Stimulated activated CD8-positive, alpha-beta memory T cell treated with anti-CD3 and anti-CD28 coated beads, Interleukin-12 subunit alpha, Interleukin-12 subunit beta, amount 100 ng/mL, for 1 hour (primary cell): Measurements from ENCODE around the gene NRXN2.

ENCODE experiments used
- DNase-seq: peaks from one replicate; pipeline ENCODE4 v3.0.0-alpha.2; 2020; ENCODE audit warnings: low read depth

Gene NRXN2

GRCh38 chr11:64649291-64649697, 73.7 kb downstream of the NRXN2 start:
- DNase-seq = no peak

GRCh38 chr11:64648551-64648950, 74.4 kb downstream of the NRXN2 start:
- DNase-seq = no peak

DNA sequence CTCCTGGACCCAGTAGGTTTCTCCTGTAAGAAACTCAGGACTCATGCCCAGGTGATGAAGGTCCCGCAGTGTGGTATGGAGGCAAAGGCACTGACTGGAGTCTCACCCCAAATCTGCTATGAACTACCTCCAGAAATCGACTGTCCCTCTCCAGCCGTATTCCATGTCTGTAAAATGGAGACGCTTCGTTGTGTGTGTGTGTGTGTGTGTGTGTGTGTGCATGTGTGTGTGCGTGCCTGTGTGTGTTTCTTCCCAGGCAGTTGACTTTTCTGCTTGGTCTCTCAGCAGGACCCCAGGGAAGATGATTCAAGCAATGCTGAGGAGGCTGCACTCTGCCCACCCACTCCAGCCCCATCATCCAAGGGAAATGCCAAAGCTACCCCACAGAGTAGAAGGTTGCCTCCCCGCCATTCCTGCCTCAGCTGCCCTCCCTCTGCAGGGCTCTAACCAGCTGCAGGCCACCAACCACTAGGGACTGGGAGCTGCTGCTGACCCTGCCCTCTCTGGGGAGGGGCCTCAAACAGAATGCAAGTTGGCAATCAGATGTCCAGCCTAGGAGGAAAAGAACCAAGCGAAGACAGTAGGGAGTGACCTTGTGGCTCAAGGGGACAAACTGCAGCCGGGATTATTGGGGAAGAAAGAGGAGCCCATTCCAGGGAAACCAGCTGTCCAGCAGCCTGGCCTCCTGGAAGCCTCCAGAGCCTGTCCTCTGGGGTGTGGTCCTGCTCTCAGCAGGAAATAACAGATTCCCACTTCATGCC, 75.8 kb downstream of the NRXN2 start:
- no peak for DNase-seq

DNA sequence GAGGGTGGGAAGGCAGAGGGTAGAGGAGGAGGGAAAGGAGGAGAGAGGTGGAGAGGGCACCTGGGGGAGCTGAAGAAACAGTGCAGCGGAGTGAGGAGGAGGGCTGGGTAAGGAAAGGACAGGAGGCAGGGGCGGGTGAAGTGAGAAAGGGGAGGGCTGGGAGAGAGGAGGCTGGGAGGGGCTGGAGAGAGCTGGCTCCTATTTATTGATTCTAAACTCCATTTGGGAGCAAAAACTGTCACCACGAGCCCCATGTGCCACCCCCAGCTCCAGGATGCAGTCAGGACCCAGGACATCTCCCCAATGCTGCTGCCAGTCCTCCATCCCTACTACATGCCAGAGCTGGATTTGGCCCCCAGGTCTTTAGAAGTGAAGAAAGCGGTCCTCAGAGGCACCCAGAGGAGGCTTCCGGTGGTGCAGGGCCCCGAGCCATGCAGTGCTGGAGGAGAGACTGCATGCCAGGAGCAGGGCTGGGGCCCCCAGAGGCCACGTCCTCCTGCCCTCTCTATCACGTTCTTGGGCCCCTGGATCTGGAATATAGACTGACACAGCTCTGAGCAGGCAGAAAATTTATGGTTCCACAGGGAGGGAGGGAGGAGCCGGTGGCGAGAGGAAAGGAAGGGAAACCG, 78.2 kb downstream of the NRXN2 start:
- DNase-seq = no peak

GRCh38 chr11:64643920-64644646, 78.9 kb downstream of the NRXN2 start:
- DNase-seq = no peak

DNA sequence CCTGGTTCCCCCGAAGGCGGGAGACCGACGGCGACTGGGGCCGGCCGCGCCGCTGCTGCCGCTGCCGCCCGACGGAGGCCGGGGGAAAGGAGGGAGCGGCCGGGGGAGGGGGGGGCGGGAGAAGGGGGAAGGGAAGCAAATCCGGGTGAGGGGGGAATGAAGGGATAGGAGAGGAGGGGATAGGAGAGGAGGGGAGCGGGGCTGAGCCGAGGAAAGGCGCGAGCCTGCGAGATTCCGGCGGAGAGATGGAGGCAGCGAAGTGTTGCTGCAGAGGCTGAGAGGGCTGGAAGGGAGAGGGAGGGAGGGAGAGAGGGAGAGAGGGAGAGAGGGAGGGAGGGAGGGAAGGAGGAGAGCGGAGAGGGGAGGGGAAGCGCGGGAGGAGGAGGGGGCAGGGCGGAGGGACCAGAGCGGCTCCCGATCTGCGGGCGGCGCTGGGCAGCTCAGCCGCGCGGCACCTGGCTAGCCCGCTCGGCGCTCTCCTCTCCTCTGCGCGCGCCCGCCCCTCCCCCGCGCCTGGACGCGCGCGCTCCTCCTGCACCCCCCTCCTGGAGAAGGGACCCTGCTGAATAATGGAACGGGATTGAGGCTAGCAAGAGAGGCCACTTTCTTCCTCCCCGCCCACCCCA, 79.6 kb downstream of the NRXN2 start:
- no peak for DNase-seq

- DNase-seq = no peak
Observed at GRCh38 chr11:64642871-64643255, 80.1 kb downstream of the NRXN2 start.

DNA sequence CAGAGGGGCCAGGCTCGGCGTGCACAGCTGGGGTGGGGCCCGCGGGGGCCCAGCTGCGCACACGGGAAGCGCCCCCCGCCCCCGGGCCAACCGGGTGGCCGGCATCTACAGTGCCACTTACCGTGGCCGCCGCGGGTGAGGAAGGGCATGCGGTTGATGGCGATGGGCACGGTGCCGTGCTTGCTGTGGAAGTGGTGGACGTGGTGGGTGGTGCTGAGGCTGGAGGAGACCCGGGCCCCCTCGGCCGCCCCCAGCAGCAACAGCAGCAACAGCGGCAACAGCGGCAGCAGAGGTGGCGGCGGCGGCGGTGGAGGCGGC, 80.6 kb downstream of the NRXN2 start:
- DNase-seq = no peak

DNA sequence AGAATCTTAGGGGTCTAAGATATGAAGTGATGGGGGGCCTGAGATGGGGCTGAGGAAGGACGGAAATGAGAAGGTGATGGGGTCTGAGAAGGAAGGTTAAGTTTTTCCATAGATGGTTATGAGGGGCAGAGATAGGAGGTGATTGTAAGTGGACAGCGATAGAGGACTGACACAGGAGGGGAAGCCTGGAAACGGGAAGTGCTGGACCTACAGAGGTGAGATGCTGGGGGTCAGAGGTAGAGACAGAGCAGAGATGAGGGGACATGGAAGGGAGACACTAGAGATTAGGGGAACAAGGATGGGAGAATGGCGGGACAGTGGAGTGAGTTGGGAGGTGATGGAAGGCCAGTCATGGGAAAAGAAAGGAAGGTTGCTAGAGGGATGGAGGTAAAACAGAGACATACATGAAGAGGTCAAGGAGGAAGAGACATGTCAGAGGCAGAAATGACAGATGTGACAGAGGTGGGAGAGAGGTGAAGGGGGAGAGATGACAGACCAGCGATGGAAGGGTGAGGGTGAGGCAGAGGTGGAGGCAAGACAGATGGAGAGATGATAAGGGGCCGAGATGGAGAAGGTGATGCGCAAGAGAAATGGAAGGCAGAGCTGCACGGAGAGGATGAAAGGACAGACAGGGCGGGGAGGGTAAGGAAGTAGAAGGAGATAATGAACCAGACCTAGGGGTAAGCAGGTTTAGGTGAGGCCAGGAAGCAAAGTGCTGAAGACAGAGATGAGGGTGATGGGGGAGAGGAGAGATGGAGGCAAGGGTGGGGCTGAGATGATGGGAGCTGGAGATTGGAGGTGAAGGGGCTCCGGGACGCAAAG, 81.2 kb downstream of the NRXN2 start:
- no peak for DNase-seq

DNA sequence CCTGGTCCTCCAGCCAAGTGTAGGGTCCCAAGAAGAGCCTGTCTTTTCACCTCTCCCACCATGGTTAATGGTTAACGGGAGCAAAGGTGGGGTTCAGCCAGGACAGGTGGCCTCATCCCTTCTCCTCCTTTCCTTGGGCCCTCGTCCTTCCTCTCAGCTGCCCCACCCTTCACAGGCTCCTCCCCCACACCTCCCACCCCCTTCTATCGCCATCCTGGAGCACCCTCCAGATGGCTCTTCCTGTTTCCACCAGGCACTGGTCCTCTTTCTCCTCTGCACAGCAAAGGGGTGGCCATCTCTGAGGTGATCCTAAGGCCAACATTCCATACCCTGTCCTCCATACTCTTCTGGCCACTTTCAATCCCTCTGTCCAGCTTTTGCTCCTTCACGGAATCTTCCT, 83.1 kb downstream of the NRXN2 start:
- DNase-seq = no peak

DNA sequence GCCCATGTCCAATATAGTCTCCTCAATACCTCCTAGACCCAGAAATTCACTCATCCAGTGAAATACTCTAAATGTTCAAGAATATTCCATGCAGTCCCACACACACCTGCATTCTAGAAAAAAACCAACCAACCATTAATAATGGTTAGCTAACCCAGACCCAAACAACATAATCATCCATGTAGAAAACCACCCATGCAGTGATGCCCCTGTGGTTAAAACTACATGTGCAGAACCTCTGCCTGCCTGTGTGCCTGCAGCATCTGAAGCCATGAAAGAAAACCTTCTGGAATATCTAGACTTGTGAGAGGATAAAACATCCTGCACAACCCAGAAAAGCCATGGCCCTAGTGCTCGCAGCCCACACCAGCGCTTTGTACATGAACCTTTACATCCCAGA, 84.2 kb downstream of the NRXN2 start:
- no peak for DNase-seq

DNA sequence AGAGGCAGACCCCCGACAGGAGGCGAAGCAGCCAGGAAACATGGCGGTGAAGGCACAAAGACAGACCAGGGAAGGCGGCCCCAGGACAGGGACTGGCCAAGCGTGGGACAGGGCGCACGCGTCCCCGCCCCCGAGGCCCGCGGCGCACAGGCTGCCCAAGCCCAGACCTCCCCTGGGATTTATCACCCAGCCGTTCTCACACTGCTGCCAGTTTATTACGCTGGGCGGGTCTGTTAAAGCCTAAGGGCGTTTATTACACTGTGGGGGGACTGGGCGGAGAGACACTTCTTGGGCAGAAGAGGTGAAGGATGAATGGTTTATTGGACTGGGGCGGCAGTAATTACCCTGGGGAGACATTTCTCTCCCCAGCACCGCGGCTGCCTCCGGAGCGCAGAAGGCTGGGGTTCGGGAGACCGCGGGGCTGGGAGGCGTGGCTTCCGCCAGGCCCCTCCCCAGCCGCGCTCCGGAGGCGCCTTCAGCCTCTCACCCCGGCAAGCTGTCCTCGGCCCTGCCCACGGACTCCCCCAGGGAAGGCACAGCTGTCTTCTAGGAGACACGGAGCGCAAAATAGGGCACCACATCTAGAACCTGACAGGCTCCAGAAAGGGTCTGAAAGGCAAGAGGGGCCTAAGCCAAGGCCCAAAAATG, 84.9 kb downstream of the NRXN2 start:
- DNase-seq = no peak

DNA sequence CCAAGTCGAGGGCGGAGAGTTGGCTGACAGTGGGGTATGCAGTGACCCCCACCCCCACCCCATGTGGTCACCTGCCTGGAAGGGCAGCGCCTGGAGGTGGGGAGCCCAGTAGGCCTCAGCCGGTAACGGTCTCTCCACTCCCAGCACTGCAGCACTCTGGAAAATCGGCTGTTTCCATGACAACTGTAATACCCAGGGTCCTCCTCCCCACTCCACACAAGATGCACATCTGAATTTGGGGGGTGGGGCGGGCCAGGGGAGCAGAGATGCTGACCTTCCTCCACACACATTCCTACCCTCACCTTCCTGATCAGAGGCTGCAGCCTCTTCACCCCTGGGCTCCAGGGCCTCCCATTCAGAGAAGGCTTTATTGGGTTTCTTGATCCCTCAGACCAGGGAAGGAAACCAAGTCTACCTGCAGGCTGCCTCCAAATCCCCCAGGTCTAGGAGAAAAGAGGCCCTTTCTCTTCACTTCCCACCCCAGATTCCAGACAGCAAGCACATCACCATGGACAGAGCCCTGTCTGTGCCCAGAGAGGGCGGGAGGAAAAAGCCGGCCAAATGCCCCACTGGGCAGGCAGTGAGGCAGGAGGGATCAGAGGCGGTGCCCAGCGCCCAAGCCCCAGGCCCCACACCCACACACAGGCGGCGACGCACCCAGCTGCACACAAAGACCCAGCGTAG, 85.5 kb downstream of the NRXN2 start:
- no peak for DNase-seq

- no peak for DNase-seq
Observed at GRCh38 chr11:64633555-64634159, 89.3 kb downstream of the NRXN2 start.

- no peak for DNase-seq
Observed at GRCh38 chr11:64632654-64633053, 90.3 kb downstream of the NRXN2 start.

GRCh38 chr11:64632237-64632636, 90.8 kb downstream of the NRXN2 start:
- DNase-seq = no peak

GRCh38 chr11:64631675-64632074, 91.3 kb downstream of the NRXN2 start:
- DNase-seq = no peak

- DNase-seq = no peak
Observed at GRCh38 chr11:64629796-64630562, 93.0 kb downstream of the NRXN2 start.

DNA sequence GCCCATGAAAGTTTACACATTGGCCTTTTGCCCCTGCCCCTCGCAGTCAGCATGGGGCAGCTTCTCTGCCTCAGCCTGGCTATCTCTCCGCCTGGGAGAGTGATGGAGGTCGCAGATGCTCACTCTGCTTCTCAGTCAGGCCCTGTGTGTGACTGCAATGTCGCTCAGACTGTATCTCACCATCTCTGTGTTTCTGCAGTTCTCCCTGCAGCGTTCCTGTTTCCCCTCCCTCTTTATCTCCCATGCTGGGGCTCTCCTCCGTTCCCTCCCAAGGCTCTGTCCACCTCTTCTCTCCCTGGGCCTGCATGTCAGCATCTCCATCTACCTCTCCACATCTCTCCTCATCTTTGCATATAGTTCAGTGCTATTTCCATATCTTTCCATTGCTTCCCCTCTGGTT, 93.9 kb downstream of the NRXN2 start:
- DNase-seq = no peak

DNA sequence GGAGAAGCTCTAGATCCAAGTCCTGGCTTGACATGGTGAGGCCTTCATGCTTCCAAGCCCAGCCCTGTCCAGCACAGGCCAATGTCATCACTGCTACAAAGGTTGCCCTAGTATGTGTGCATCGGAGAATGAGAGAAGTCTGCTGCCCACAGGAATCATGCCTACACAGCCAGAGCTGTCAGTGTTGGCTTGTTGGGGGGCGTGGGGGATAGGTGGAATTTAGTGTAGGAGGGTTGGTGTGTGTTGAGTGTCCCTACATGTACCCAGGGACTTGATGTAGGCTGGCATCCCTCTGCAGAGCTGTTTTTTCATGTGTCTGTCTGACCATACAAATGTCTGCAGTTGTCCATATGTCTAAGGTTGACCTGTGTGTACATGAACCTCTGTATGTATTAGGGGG, 94.4 kb downstream of the NRXN2 start:
- no peak for DNase-seq
